Epithelial cell of esophagus (primary cell): ENCODE results near the gene CDC42EP5.

Experiments
- DNase-seq: peaks from one replicate; pipeline ENCODE4 v3.0.0; 2010; ENCODE audit warnings: low read depth
- H3K4me3 ChIP-seq: 2 replicates; pipeline ENCODE4 v1.5.1; 2011; ENCODE audit warnings: mild to moderate bottlenecking, low read length, control low read depth
- CTCF ChIP-seq: IDR thresholded peaks from 2 replicates; pipeline ENCODE4 v1.5.1; 2011; ENCODE audit warnings: low read depth, mild to moderate bottlenecking, low read length, control low read depth, inconsistent platforms; ENCODE audit not compliant: insufficient read depth; ENCODE audit errors: missing control alignments

Gene CDC42EP5

GRCh38 chr19:54420383-54421168 is 52.5 kb downstream of the CDC42EP5 start:
- no peak for DNase-seq
- no peak overlapping the region for H3K4me3 ChIP-seq
- no peak for TF ChIP-seq CTCF

- H3K4me3 ChIP-seq: no peak overlapping the region
Measured at GRCh38 chr19:54420068-54420382, 53.1 kb downstream of the CDC42EP5 start.

GRCh38 chr19:54418930-54419800 is 53.9 kb downstream of the CDC42EP5 start:
- TF ChIP-seq CTCF: no peak
- no peak overlapping the region for H3K4me3 ChIP-seq
- no peak for DNase-seq

More at GRCh38 chr19:54420068-54420382, 53.1 kb downstream of the CDC42EP5 start:
- no peak for TF ChIP-seq CTCF
- no peak for DNase-seq

- no peak overlapping the region for H3K4me3 ChIP-seq
- TF ChIP-seq CTCF: no peak
- DNase-seq: no peak
Measured at GRCh38 chr19:54418030-54418929, 54.8 kb downstream of the CDC42EP5 start.

GRCh38 chr19:54416695-54417491 is 56.2 kb downstream of the CDC42EP5 start:
- no peak for DNase-seq
- TF ChIP-seq CTCF: no peak
- H3K4me3 ChIP-seq: no peak overlapping the region

GRCh38 chr19:54415901-54416673 is 57.0 kb downstream of the CDC42EP5 start:
- DNase-seq: no peak
- no peak for TF ChIP-seq CTCF
- no peak overlapping the region for H3K4me3 ChIP-seq
